HFFc6 (cell line): ENCODE measurements around the gene GOT1. TPM values are rescaled to one million over a fixed set of nuclear protein-coding genes. Genes with fewer than 3 reads are reported as not detected.

Experiments
- DNase-seq: peaks from one replicate; pipeline ENCODE4 v3.0.0-alpha.2; 2018
- H3K27ac Mint-ChIP-seq: 2 replicates; pipeline ENCODE4 v1.8.0; 2020; ENCODE audit warnings: mild to moderate bottlenecking, mixed read lengths
- H3K27me3 Mint-ChIP-seq: 2 replicates; pipeline ENCODE4 v1.8.0; 2021; ENCODE audit warnings: mild to moderate bottlenecking, moderate library complexity, mixed read lengths; ENCODE audit not compliant: insufficient read depth
- H3K36me3 Mint-ChIP-seq: 2 replicates; pipeline ENCODE4 v1.8.0; 2021; ENCODE audit warnings: low read depth, mixed read lengths
- H3K4me1 Mint-ChIP-seq: 2 replicates; pipeline ENCODE4 v1.8.0; 2020; ENCODE audit warnings: low read depth, mixed read lengths
- H3K4me3 Mint-ChIP-seq: 2 replicates; pipeline ENCODE4 v1.8.0; 2020; ENCODE audit warnings: mild to moderate bottlenecking, moderate library complexity, mixed read lengths
- H3K9me3 Mint-ChIP-seq: 2 replicates; pipeline ENCODE4 v1.8.0; 2020; ENCODE audit warnings: mild to moderate bottlenecking, mixed read lengths
- total RNA-seq, 6 experiments: library from RNA; stranded (reverse); fragmentation: NEBNext Ultra II Directional; extraction: Animal tissue kit (Norgen Biotek cat#: 25700); gene quantifications; 2 replicates in 1 of 6; 3 replicates in 5 of 6; pipeline ENCODE4 v1.2.3, GENCODE V29; 2021
- TF ChIP-seq, protein P1 (sequence below): fragments of 200-600 bp; sonication (generic); IDR thresholded peaks from 2 replicates; pipeline ENCODE4 v1.5.0; 2021; ENCODE audit warnings: antibody characterized with exemption, mild to moderate bottlenecking

GOT1 gene
- total RNA-seq, 6 experiments from 2014 or later = 34.9 to 42.0 (median 41.6) TPM

DNA sequence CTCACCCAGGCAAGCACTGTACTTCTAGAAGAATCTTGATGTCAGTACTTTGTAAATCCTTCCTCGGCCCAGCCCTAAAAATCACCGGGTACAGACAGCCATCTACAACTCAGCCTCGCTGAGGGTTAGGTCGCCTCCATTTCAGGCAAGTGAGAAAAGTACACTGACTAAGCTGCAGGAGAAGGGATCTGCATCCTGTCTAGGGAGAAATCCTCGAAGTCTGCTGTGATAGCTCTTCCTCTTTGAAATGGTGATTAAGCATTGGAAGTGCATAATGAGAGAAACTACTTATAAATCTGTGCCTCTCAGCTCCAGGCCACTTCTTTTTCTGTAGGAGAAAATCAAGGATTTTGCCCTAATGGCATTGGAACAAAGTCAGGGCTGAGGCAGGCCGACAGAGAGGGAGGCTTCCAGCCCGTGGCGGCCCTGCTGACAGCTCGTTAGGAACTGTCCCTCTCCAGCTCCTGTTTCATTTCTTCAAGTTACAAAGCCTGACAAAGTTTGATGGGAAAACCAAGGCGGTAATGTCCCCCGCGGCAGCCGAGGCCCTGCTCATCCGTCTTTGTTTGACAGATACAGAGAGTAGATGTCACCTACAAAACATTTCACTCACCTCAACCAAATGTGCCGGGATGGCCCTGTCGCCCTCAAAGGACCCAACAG lies 14.1 kb upstream of the GOT1 start:
- Mint-ChIP-seq H3K9me3 (no peaks in the 10 kb centered on the region), H3K27ac (no peak overlapping the region), H3K27me3 (peaks cover 24% of the 10 kb centered on the region)

DNA sequence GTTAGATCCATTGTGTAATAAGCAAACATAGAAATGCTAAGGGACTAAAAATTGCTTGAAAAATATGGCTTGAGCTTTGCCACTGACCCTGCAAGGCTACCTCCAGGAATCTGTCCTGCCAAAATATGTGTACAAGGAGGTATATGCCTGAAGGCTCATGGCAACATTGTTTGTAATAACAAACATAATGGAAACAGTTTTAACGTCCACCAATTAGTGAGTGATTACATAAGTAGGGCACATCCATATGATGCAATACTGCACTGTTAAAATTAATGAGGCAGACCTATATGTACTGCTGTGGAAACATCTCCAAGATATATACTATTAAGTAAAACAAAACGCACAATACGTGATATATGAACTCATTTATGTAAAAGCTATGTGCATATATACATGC lies 13.1 kb upstream of the GOT1 start:
- DNase-seq = no peak
- Mint-ChIP-seq H3K27me3 (peaks cover 16% of the 10 kb centered on the region), H3K4me3 (no peak overlapping the region)

More for the DNA sequence above, 14.1 kb upstream of the GOT1 start:
- Mint-ChIP-seq H3K4me1 (no peaks in the 10 kb centered on the region), H3K4me3 (no peak overlapping the region), H3K36me3 (no peaks in the 10 kb centered on the region)
- TF ChIP-seq, protein P1, sequence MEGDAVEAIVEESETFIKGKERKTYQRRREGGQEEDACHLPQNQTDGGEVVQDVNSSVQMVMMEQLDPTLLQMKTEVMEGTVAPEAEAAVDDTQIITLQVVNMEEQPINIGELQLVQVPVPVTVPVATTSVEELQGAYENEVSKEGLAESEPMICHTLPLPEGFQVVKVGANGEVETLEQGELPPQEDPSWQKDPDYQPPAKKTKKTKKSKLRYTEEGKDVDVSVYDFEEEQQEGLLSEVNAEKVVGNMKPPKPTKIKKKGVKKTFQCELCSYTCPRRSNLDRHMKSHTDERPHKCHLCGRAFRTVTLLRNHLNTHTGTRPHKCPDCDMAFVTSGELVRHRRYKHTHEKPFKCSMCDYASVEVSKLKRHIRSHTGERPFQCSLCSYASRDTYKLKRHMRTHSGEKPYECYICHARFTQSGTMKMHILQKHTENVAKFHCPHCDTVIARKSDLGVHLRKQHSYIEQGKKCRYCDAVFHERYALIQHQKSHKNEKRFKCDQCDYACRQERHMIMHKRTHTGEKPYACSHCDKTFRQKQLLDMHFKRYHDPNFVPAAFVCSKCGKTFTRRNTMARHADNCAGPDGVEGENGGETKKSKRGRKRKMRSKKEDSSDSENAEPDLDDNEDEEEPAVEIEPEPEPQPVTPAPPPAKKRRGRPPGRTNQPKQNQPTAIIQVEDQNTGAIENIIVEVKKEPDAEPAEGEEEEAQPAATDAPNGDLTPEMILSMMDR = no peak
- DNase-seq = no peak

DNA sequence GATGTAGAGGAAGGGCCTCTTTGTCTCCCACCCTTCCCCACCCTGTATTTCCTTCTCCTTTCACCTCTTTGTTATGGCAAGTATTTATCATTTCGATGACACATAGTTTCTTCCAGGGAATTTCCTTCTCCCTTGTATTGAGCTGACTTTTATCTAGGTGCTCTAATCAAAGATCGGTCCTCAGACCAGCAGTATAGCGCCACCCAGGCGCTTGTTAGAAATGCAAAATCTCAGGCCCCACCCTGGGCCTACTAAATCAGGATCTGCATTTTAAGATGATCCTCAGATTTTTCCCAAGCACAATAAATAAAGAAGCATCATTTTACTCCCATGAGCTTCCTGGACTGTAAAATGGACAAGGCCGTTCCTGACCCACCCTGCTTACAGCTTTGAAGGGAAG lies 12.0 kb upstream of the GOT1 start:
- no peaks in the 10 kb centered on the region for H3K4me1 Mint-ChIP-seq

More for the DNA sequence above, 13.1 kb upstream of the GOT1 start:
- TF ChIP-seq, protein P1 = no peak
- H3K36me3 Mint-ChIP-seq = no peaks in the 10 kb centered on the region
- H3K27ac Mint-ChIP-seq = no peak overlapping the region
- H3K4me1 Mint-ChIP-seq = no peaks in the 10 kb centered on the region
- no peaks in the 10 kb centered on the region for H3K9me3 Mint-ChIP-seq

DNA sequence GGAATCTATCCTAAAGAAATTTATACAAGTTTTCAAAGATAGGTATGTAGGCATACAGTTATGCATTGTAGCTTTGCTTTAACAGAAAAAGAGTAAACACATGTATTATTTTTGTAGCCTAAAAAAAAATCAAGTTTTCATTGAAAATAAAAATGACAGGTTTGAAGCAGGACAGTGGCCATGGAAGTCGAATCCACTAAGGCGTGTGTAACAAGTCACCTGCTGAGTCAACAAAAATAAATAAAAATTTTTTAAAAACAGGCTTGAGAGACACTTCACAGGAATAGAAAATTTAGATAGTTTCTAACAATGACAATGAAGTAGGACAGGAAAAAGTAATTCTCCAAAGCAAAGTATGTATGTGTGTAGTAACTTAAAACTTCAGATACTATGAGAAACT lies 8.5 kb upstream of the GOT1 start:
- Mint-ChIP-seq H3K4me3 (no peak overlapping the region), H3K9me3 (no peaks in the 10 kb centered on the region), H3K4me1 (no peaks in the 10 kb centered on the region), H3K36me3 (no peaks in the 10 kb centered on the region), H3K27me3 (no peaks in the 10 kb centered on the region), H3K27ac (no peak overlapping the region)
- TF ChIP-seq, protein P1 = no peak
- DNase-seq = no peak

More for the DNA sequence above, 12.0 kb upstream of the GOT1 start:
- DNase-seq = no peak
- Mint-ChIP-seq H3K4me3 (no peak overlapping the region), H3K27ac (no peak overlapping the region), H3K27me3 (peaks cover 16% of the 10 kb centered on the region), H3K9me3 (no peaks in the 10 kb centered on the region), H3K36me3 (no peaks in the 10 kb centered on the region)
- TF ChIP-seq, protein P1 = no peak

DNA sequence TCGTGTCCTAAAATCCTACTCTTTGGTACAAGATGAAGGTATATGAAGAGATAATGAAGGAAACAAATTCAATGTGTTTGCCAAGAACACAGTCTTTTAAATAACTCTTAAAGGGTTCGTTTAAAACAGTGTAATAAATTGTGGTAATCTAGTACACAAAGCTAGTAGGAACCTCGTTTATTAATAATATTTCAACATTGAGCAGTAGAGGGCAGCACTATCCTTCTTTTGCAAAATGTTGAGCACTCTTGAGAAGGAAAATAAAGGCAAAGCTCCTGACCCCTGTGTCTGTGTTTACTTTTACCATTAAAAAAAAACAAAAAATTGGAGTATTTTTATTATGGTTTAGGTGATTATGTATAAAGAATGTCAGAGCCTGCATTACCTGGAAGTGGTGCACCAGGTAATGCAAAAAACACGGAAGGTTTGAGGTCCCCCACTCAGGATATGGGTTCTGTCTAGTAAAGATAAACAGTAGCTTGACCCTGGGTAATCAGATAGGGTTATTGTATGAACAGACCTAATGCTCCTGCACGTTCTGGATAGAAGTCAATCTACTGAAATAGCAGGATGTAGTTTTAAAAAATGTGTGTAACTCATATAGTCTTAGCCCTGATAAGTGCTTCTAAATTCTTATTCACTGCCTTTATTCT lies 5.7 kb upstream of the GOT1 start:
- H3K9me3 Mint-ChIP-seq = no peaks in the 10 kb centered on the region
- TF ChIP-seq, protein P1 = peak; percentile 86

More for the DNA sequence above, 5.7 kb upstream of the GOT1 start:
- H3K27me3 Mint-ChIP-seq = peaks cover 3% of the 10 kb centered on the region; the same call in 1 of the 2 replicates
- no peak overlapping the region for H3K4me3 Mint-ChIP-seq
- H3K4me1 Mint-ChIP-seq = peaks cover 13% of the 10 kb centered on the region
- DNase-seq = peak; percentile 61
- H3K27ac Mint-ChIP-seq = no peak overlapping the region
- H3K36me3 Mint-ChIP-seq = no peaks in the 10 kb centered on the region
